ENCODE data around the gene LRCOL1. TPM values are rescaled to one million over a fixed set of nuclear protein-coding genes. Genes with fewer than 3 reads are reported as not detected.

Gene LRCOL1
- total and polyA plus RNA-seq, 2 of the 8 experiments (the other 6 are each of a cell fraction or from before 2014, with no cell fraction given): not detected

GRCh38 chr12:132568301-132568700 is 42.1 kb downstream of the LRCOL1 start (continued):
- TF ChIP-seq ATF3 (IDR thresholded peaks at IDR 0.05; ENCODE audit: insufficient read depth, low read depth, low read length) (no peak), POU5F1 (IDR thresholded peaks at IDR 0.05; ENCODE audit: low read depth, low read length) (no peak), POLR2AphosphoS5 (IDR thresholded peaks at IDR 0.05; ENCODE audit: low read depth, low read length) (no peak), CTBP2 (IDR thresholded peaks at IDR 0.05; ENCODE audit: borderline replicate concordance, insufficient read depth, insufficient read length, low read length) (no peak), GABPA (IDR thresholded peaks at IDR 0.05; ENCODE audit: borderline replicate concordance, insufficient read depth, low read length) (no peak)

Measured in H1 (cell line).